MM.1S (cell line): ENCODE data around the gene VSTM2L.

Source experiments
- DNase-seq: peaks from one replicate; pipeline ENCODE4 v3.0.0-alpha.2; 2015
- H2AFZ ChIP-seq: fragments of 300-600 bp; sonication (generic); 2 replicates; pipeline ENCODE4 v1.6.0; 2016; ENCODE audit warnings: antibody characterized with exemption, low read length
- H3F3A ChIP-seq: fragments of 300-600 bp; sonication (generic); 2 replicates; pipeline ENCODE4 v1.6.1; 2016; ENCODE audit warnings: mild to moderate bottlenecking, antibody characterized with exemption, low read length, moderate library complexity, mixed read lengths; ENCODE audit not compliant: insufficient read depth
- H3K27ac ChIP-seq: fragments of 300-600 bp; sonication (generic); 2 replicates; pipeline ENCODE4 v1.5.1; 2016; ENCODE audit warnings: mild to moderate bottlenecking, low read length
- H3K27me3 ChIP-seq: fragments of 300-600 bp; sonication (generic); replicated peaks from 2 replicates; pipeline ENCODE4 v1.6.0; 2016; ENCODE audit warnings: low read length; ENCODE audit not compliant: insufficient read depth
- H3K36me3 ChIP-seq: fragments of 300-600 bp; sonication (generic); replicated peaks from 2 replicates; pipeline ENCODE4 v1.6.1; 2016; ENCODE audit warnings: mild to moderate bottlenecking, low read length, mixed read lengths; ENCODE audit not compliant: insufficient read depth
- H3K4me1 ChIP-seq: fragments of 300-600 bp; sonication (generic); 2 replicates; pipeline ENCODE4 v1.6.1; 2016; ENCODE audit warnings: low read length, mixed read lengths
- H3K4me2 ChIP-seq: fragments of 300-600 bp; sonication (generic); 2 replicates; pipeline ENCODE4 v1.6.0; 2016; ENCODE audit warnings: low read depth, low read length
- H3K4me3 ChIP-seq: fragments of 300-600 bp; sonication (generic); 2 replicates; pipeline ENCODE4 v1.5.1; 2016; ENCODE audit warnings: low read length, mixed read lengths
- H3K79me2 ChIP-seq: fragments of 300-600 bp; sonication (generic); 2 replicates; pipeline ENCODE4 v1.6.1; 2016; ENCODE audit warnings: mixed run types, low read length, mixed read lengths
- H3K9ac ChIP-seq: fragments of 300-600 bp; sonication (generic); 2 replicates; pipeline ENCODE4 v1.6.1; 2016; ENCODE audit warnings: low read length, mixed read lengths
- H3K9me2 ChIP-seq: fragments of 300-600 bp; sonication (generic); replicated peaks from 2 replicates; pipeline ENCODE4 v1.6.1; 2016; ENCODE audit warnings: mild to moderate bottlenecking, low read length, mixed read lengths; ENCODE audit not compliant: insufficient read depth
- H3K9me3 ChIP-seq: fragments of 300-600 bp; sonication (generic); replicated peaks from 2 replicates; pipeline ENCODE4 v1.6.1; 2016; ENCODE audit warnings: mild to moderate bottlenecking, low read length, mixed read lengths; ENCODE audit not compliant: insufficient read depth
- H4K20me1 ChIP-seq: fragments of 300-600 bp; sonication (generic); 2 replicates; pipeline ENCODE4 v1.6.1; 2016; ENCODE audit warnings: mild to moderate bottlenecking, low read length, moderate library complexity, mixed read lengths; ENCODE audit not compliant: insufficient read depth
- EZH2 ChIP-seq: fragments of 300-600 bp; sonication (generic); optimal IDR thresholded peaks from 2 replicates; pipeline ENCODE3; 2017; ENCODE audit warnings: low read depth, mild to moderate bottlenecking, antibody characterized with exemption, low read length, mixed read lengths
- EZH2phosphoT487 ChIP-seq: fragments of 300-600 bp; sonication (generic); IDR thresholded peaks from 2 replicates; pipeline ENCODE4 v1.6.1; 2018; ENCODE audit warnings: antibody characterized with exemption, low read length
- TF ChIP-seq, protein P1 (sequence below): fragments of 300-600 bp; sonication (generic); IDR thresholded peaks from 2 replicates; pipeline ENCODE4 v1.5.1; 2016; ENCODE audit warnings: antibody characterized with exemption, low read length, mixed read lengths

The VSTM2L gene

DNA sequence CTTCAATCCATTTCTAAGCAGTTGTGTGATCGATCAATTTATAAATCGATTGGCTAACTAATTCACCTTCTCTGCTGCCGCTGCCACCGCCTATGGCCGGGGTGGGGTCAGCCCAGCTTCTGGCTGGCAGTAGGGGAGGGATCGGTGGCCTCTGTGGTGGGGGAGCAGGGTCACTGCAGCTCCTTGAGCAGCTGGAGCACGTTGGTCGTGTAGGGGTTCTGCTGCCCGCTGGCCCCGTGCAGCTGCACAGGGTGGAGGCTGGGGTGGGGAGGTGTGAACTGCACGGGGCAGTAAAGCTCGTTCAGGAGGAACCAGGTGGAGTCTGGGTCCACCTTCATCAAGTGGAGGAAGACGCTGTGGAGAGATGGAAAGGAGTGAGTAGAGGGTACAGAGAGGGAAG is 80.4 kb downstream of the VSTM2L start:
- Histone ChIP-seq H2AFZ (no peak overlapping the region), H3F3A (no peaks in the 10 kb centered on the region), H3K4me2 (no peak overlapping the region), H3K36me3 (no peaks in the 10 kb centered on the region), H3K4me3 (no peak overlapping the region), H4K20me1 (no peaks in the 10 kb centered on the region), H3K4me1 (no peaks in the 10 kb centered on the region), H3K9me2 (no peaks in the 10 kb centered on the region), H3K9ac (no peak overlapping the region), H3K79me2 (no peaks in the 10 kb centered on the region), H3K27ac (no peak overlapping the region), H3K27me3 (no peaks in the 10 kb centered on the region), H3K9me3 (no peaks in the 10 kb centered on the region)
- TF ChIP-seq EZH2 (no peak), EZH2phosphoT487 (no peak)
- TF ChIP-seq, protein P1, sequence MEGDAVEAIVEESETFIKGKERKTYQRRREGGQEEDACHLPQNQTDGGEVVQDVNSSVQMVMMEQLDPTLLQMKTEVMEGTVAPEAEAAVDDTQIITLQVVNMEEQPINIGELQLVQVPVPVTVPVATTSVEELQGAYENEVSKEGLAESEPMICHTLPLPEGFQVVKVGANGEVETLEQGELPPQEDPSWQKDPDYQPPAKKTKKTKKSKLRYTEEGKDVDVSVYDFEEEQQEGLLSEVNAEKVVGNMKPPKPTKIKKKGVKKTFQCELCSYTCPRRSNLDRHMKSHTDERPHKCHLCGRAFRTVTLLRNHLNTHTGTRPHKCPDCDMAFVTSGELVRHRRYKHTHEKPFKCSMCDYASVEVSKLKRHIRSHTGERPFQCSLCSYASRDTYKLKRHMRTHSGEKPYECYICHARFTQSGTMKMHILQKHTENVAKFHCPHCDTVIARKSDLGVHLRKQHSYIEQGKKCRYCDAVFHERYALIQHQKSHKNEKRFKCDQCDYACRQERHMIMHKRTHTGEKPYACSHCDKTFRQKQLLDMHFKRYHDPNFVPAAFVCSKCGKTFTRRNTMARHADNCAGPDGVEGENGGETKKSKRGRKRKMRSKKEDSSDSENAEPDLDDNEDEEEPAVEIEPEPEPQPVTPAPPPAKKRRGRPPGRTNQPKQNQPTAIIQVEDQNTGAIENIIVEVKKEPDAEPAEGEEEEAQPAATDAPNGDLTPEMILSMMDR = no peak
- no peak for DNase-seq

DNA sequence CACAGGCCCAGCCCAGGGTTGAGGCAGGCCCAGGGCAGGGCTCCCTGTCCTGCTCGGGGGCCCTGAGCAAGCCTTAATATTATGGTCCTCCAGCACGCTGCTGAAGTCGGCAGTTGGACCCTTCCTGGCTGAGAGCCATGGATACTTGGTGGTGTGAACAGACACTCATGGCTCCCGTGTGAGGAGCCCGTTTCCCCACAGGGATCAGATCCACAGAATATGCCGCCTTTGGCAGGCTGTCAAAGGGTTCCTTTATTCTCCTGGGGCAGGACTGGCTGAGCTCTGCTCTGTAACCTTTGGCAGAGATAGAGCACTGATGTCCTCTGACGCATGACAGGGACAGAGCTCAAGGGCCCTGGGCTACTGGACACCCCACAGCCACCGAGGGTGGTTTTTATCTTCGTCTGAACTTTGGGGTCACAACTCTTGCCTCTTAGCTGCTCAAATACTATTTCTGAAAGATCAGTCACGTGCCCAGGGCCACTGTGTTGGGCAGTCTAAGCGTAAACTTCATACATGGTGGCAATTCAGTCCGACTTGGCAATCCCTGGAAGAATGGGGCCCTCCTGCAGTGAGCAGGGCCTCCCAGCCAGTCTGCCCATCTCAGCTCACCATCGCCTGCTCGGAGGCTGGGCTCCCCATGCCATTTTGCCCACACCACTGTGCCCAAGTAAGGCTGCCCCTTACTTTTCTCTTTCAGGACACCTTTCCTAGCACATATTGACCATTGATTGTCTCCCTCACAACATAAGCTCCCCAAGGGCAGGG is 81.3 kb downstream of the VSTM2L start:
- H3K27ac ChIP-seq = no peak overlapping the region
- DNase-seq = no peak
- no peaks in the 10 kb centered on the region for H3K9me3 ChIP-seq
- no peak overlapping the region for H3K9ac ChIP-seq
- H4K20me1 ChIP-seq = no peaks in the 10 kb centered on the region
- no peaks in the 10 kb centered on the region; the same call in 1 of the 2 replicates for H3K36me3 ChIP-seq
- H3F3A ChIP-seq = no peaks in the 10 kb centered on the region
- no peak for TF ChIP-seq EZH2
- H3K9me2 ChIP-seq = no peaks in the 10 kb centered on the region
- H3K79me2 ChIP-seq = no peaks in the 10 kb centered on the region
- no peak overlapping the region for H3K4me3 ChIP-seq
- no peak overlapping the region for H2AFZ ChIP-seq
- H3K27me3 ChIP-seq = no peaks in the 10 kb centered on the region
- no peak overlapping the region for H3K4me2 ChIP-seq
- peaks cover 2% of the 10 kb centered on the region; the same call in 1 of the 2 replicates for H3K4me1 ChIP-seq

DNA sequence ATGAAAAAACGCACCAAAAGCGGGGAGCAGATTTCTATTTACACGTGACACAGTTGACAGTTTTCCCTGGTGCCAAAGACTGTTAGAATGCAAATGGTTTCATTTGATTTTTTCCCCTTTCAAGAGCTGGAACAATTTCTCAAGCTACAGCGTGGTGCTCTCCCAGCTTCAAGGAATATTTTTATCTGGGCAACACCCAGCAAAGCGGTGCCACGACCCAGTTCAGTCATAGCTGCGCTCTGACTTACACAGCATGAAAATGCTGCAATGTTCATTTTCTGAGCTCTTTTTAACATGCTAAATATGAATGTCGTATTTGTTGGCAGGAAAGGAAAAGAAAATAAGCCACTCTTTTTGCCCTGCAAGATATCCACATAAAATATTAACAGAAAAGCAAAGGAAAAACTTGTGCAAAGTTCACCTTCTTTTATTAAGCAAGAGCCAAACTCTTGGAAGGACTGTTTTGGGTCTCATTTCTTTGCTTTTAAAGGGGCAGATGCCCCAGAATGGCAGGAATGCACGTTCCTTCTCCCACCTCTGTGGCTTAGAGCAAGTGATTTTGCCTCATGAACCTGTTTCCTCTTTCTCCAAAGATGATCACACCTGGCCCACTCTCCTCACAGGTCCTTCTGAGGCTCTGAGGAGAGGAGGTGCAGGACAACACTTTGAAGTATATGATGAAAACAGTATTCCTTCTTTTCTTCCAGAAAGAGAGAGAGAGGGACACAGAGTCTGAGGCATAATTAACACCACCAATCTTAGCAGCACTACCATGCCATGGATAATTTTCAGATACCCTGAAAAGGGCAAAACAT is 83.3 kb downstream of the VSTM2L start:
- no peaks in the 10 kb centered on the region for H3K27me3 ChIP-seq
- no peaks in the 10 kb centered on the region for H4K20me1 ChIP-seq
- H3K4me3 ChIP-seq = no peak overlapping the region
- no peaks in the 10 kb centered on the region for H3K9me2 ChIP-seq
- no peak overlapping the region for H2AFZ ChIP-seq
- no peak overlapping the region for H3K27ac ChIP-seq
- peaks cover 20% of the 10 kb centered on the region for H3K4me1 ChIP-seq
- no peak overlapping the region for H3K9ac ChIP-seq
- no peak overlapping the region for H3K4me2 ChIP-seq
- no peaks in the 10 kb centered on the region; the same call in 1 of the 2 replicates for H3K36me3 ChIP-seq
- no peaks in the 10 kb centered on the region for H3K79me2 ChIP-seq
- peaks cover 14% of the 10 kb centered on the region for H3F3A ChIP-seq
- DNase-seq = no peak
- no peaks in the 10 kb centered on the region for H3K9me3 ChIP-seq
- TF ChIP-seq, protein P1 = no peak
- no peak for TF ChIP-seq EZH2
